ENCODE results near the gene C17orf107. TPM values are rescaled to one million over a fixed set of nuclear protein-coding genes. Genes with fewer than 3 reads are reported as not detected.

The C17orf107 gene
- total and polyA plus RNA-seq, 2 of the 13 experiments (the other 11 are each of a cell fraction or from before 2014, with no cell fraction given), result 0.20 to 0.59 TPM

DNA sequence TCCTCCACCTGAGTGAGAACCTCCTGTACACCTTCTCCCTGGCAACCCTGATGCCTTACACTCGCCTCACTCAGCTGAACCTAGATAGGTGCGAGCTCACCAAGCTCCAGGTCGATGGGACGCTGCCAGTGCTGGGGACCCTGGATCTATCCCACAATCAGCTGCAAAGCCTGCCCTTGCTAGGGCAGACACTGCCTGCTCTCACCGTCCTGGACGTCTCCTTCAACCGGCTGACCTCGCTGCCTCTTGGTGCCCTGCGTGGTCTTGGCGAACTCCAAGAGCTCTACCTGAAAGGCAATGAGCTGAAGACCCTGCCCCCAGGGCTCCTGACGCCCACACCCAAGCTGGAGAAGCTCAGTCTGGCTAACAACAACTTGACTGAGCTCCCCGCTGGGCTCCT lies 33.4 kb downstream of the C17orf107 start (continued):
- no peak for TF ChIP-seq GFI1 (CRISPR knock-in tag; IDR thresholded peaks at IDR 0.05; ENCODE audit: borderline replicate concordance)
- TF ChIP-seq FOXJ3 (CRISPR knock-in tag; IDR thresholded peaks at IDR 0.05; ENCODE audit: borderline replicate concordance), result no peak
- TF ChIP-seq CREB1 (IDR thresholded peaks at IDR 0.05), result no peak
- TF ChIP-seq CREB1 (CRISPR knock-in tag; IDR thresholded peaks at IDR 0.05), result no peak

DNA sequence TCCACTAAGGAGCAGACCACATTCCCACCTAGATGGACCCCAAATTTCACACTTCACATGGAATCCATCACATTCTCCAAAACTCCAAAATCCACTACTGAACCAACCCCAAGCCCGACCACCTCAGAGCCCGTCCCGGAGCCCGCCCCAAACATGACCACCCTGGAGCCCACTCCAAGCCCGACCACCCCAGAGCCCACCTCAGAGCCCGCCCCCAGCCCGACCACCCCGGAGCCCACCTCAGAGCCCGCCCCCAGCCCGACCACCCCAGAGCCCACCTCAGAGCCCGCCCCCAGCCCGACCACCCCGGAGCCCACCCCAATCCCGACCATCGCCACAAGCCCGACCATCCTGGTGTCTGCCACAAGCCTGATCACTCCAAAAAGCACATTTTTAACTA lies 34.3 kb downstream of the C17orf107 start:
- peak overlapping the region; percentile 69 for H3K4me2 ChIP-seq (ENCODE audit: low read depth, low read length)
- CTCF ChIA-PET (ENCODE audit: low intra/inter-chr PET ratio, low total read pairs), result interaction anchor here (2.0 kb wide), 1 partner anchor 24 kb away, joined by 10 read pairs; no protein-coding TSS in a partner anchor
- peaks cover 8% of the 10 kb centered on the region for H3K79me2 ChIP-seq (ENCODE audit: insufficient read depth, low read length)
- 82% methylated on average over 12 of the region's 16 CpGs for WGBS (ENCODE audit: low lambda C conversion rate)
- H3K9ac ChIP-seq (ENCODE audit: insufficient read depth, low read depth, low read length), result no peak overlapping the region
- H4K20me1 ChIP-seq (ENCODE audit: insufficient read depth, low read length), result no peaks in the 10 kb centered on the region
- no peak for TF ChIP-seq SYNCRIP (IDR thresholded peaks at IDR 0.05; ENCODE audit: insufficient read depth, low read depth, low read length)
- TF ChIP-seq, protein P1, sequence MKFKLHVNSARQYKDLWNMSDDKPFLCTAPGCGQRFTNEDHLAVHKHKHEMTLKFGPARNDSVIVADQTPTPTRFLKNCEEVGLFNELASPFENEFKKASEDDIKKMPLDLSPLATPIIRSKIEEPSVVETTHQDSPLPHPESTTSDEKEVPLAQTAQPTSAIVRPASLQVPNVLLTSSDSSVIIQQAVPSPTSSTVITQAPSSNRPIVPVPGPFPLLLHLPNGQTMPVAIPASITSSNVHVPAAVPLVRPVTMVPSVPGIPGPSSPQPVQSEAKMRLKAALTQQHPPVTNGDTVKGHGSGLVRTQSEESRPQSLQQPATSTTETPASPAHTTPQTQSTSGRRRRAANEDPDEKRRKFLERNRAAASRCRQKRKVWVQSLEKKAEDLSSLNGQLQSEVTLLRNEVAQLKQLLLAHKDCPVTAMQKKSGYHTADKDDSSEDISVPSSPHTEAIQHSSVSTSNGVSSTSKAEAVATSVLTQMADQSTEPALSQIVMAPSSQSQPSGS (CRISPR knock-in tag; IDR thresholded peaks at IDR 0.05), result no peak
- TF ChIP-seq, protein P2, sequence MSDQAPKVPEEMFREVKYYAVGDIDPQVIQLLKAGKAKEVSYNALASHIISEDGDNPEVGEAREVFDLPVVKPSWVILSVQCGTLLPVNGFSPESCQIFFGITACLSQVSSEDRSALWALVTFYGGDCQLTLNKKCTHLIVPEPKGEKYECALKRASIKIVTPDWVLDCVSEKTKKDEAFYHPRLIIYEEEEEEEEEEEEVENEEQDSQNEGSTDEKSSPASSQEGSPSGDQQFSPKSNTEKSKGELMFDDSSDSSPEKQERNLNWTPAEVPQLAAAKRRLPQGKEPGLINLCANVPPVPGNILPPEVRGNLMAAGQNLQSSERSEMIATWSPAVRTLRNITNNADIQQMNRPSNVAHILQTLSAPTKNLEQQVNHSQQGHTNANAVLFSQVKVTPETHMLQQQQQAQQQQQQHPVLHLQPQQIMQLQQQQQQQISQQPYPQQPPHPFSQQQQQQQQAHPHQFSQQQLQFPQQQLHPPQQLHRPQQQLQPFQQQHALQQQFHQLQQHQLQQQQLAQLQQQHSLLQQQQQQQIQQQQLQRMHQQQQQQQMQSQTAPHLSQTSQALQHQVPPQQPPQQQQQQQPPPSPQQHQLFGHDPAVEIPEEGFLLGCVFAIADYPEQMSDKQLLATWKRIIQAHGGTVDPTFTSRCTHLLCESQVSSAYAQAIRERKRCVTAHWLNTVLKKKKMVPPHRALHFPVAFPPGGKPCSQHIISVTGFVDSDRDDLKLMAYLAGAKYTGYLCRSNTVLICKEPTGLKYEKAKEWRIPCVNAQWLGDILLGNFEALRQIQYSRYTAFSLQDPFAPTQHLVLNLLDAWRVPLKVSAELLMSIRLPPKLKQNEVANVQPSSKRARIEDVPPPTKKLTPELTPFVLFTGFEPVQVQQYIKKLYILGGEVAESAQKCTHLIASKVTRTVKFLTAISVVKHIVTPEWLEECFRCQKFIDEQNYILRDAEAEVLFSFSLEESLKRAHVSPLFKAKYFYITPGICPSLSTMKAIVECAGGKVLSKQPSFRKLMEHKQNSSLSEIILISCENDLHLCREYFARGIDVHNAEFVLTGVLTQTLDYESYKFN (CRISPR knock-in tag; conservative IDR thresholded peaks at IDR 0.05), result no peak
- TF ChIP-seq ZKSCAN8 (CRISPR knock-in tag; IDR thresholded peaks at IDR 0.05; ENCODE audit: borderline replicate concordance), result no peak
- no peak for TF ChIP-seq SALL1 (CRISPR knock-in tag; IDR thresholded peaks at IDR 0.05)
- TF ChIP-seq PCBP2 (optimal IDR thresholded peaks at IDR 0.05; ENCODE audit: low read depth, low read length, poor library complexity, severe bottlenecking), result no peak
- TF ChIP-seq, protein P3, sequence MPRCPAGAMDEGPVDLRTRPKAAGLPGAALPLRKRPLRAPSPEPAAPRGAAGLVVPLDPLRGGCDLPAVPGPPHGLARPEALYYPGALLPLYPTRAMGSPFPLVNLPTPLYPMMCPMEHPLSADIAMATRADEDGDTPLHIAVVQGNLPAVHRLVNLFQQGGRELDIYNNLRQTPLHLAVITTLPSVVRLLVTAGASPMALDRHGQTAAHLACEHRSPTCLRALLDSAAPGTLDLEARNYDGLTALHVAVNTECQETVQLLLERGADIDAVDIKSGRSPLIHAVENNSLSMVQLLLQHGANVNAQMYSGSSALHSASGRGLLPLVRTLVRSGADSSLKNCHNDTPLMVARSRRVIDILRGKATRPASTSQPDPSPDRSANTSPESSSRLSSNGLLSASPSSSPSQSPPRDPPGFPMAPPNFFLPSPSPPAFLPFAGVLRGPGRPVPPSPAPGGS (CRISPR knock-in tag; IDR thresholded peaks at IDR 0.05), result no peak
- TF ChIP-seq, protein P4, sequence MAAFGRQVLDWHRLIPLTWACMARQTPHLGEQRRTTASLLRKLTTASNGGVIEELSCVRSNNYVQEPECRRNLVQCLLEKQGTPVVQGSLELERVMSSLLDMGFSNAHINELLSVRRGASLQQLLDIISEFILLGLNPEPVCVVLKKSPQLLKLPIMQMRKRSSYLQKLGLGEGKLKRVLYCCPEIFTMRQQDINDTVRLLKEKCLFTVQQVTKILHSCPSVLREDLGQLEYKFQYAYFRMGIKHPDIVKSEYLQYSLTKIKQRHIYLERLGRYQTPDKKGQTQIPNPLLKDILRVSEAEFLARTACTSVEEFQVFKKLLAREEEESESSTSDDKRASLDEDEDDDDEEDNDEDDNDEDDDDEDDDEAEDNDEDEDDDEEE (CRISPR knock-in tag; IDR thresholded peaks at IDR 0.05), result no peak
- TF ChIP-seq GABPB1 (CRISPR knock-in tag; IDR thresholded peaks at IDR 0.05), result no peak
- TF ChIP-seq, protein P5, sequence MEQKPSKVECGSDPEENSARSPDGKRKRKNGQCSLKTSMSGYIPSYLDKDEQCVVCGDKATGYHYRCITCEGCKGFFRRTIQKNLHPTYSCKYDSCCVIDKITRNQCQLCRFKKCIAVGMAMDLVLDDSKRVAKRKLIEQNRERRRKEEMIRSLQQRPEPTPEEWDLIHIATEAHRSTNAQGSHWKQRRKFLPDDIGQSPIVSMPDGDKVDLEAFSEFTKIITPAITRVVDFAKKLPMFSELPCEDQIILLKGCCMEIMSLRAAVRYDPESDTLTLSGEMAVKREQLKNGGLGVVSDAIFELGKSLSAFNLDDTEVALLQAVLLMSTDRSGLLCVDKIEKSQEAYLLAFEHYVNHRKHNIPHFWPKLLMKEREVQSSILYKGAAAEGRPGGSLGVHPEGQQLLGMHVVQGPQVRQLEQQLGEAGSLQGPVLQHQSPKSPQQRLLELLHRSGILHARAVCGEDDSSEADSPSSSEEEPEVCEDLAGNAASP (CRISPR knock-in tag; IDR thresholded peaks at IDR 0.05; ENCODE audit: borderline replicate concordance), result no peak
- H3K27me3 ChIP-seq (ENCODE audit: control insufficient read depth in 1 of 2, insufficient read depth in 2 of 2, low read length in 2 of 2), result no peaks in the 10 kb centered on the region
- H3K36me3 ChIP-seq (replicated peaks in 1 of 2; ENCODE audit: control insufficient read depth in 1 of 2, insufficient read depth in 2 of 2, low read length in 2 of 2), result peaks cover 0 to 13% of the 10 kb centered on the region in 2 experiments; a peak in 3 of 5 replicates
- H2AFZ ChIP-seq (ENCODE audit: low read length), result no peak overlapping the region
- H3K27ac ChIP-seq (ENCODE audit: extremely low read length, insufficient read depth, low read length), result no peak overlapping the region
- DNase-seq (ENCODE audit: low spot score), result no peak
- H3K4me1 ChIP-seq (ENCODE audit: insufficient read depth, low read length), result peaks cover 19% of the 10 kb centered on the region
- intact Hi-C loops (cut with micrococcal nuclease; ENCODE audit: unreplicated experiment), result loop anchor here (1.0 kb wide), 1 partner anchor 24 kb away; no protein-coding TSS in a partner anchor
- no peaks in the 10 kb centered on the region for H3K9me3 ChIP-seq (ENCODE audit: low read length)
- H3K4me3 ChIP-seq (replicated peaks in 1 of 3; ENCODE audit: insufficient read depth in 1 of 3, low read depth in 2 of 3, low read length in 3 of 3), result no peak overlapping the region
- no peak for ATAC-seq
- POLR2A ChIA-PET, result interaction anchor here (0.8 to 1.5 kb wide), 5 partner anchors 14 to 34 kb away, joined by 3 to 11 read pairs (median 4); partner anchors contain the start of genes ENO3, PFN1 and SPAG7
- in situ Hi-C loops (cut with HindIII; ENCODE audit: extremely low pct_ligation_motif_present, low pct_unique_long_range_greater_than_20kb), result no loop called here
- no peak for FAIRE-seq
- no TSS peak for BruUV-seq (replicated peaks)

All from HepG2 (cell line).